ENCODE results near the gene MYO16.

MYO16 gene

GRCh38 chr13:109139346-109139745, 509.9 kb downstream of the MYO16 start:
- Histone ChIP-seq H3K36me3 (ENCODE audit: control insufficient read depth, low read length) (no peaks in the 10 kb centered on the region), H3K9me3 (ENCODE audit: control insufficient read depth, insufficient read depth, low read length) (peaks cover 5% of the 10 kb centered on the region; the same call in 1 of the 2 replicates), H3F3A (ENCODE audit: control insufficient read depth, insufficient read depth) (no peaks in the 10 kb centered on the region), H3K4me2 (ENCODE audit: low read length) (no peak overlapping the region), H3K79me2 (ENCODE audit: control insufficient read depth, low read length) (no peaks in the 10 kb centered on the region), H3K27ac (ENCODE audit: low read depth, low read length) (no peak overlapping the region), H3K27me3 (ENCODE audit: control insufficient read depth, low read length) (no peaks in the 10 kb centered on the region), H3K9me2 (replicated peaks; ENCODE audit: control insufficient read depth, low read length) (no peaks in the 10 kb centered on the region), H3K4me3 (ENCODE audit: low read length) (no peak overlapping the region), H4K20me1 (ENCODE audit: control insufficient read depth, insufficient read depth, low read depth, low read length) (no peaks in the 10 kb centered on the region), H3K4me1 (ENCODE audit: control insufficient read depth, low read length) (peaks cover 5% of the 10 kb centered on the region)
- TF ChIP-seq CTCF (IDR thresholded peaks at IDR 0.05; ENCODE audit: low read depth, low read length, poor library complexity, severe bottlenecking) = no peak
- no peak for TF ChIP-seq EZH2phosphoT487 (IDR thresholded peaks at IDR 0.05; ENCODE audit: borderline replicate concordance, low read length)

- Histone ChIP-seq H3K9me2 (replicated peaks; ENCODE audit: control insufficient read depth, low read length) (no peaks in the 10 kb centered on the region), H3K4me2 (ENCODE audit: low read length) (no peak overlapping the region), H3K9me3 (ENCODE audit: control insufficient read depth, insufficient read depth, low read length) (peaks cover 5% of the 10 kb centered on the region; the same call in 1 of the 2 replicates), H3F3A (ENCODE audit: control insufficient read depth, insufficient read depth) (no peaks in the 10 kb centered on the region), H3K4me1 (ENCODE audit: control insufficient read depth, low read length) (peaks cover 3% of the 10 kb centered on the region; the same call in 1 of the 2 replicates), H3K4me3 (ENCODE audit: low read length) (no peak overlapping the region), H3K27me3 (ENCODE audit: control insufficient read depth, low read length) (no peaks in the 10 kb centered on the region), H3K79me2 (ENCODE audit: control insufficient read depth, low read length) (no peaks in the 10 kb centered on the region), H3K36me3 (ENCODE audit: control insufficient read depth, low read length) (no peaks in the 10 kb centered on the region), H4K20me1 (ENCODE audit: control insufficient read depth, insufficient read depth, low read depth, low read length) (no peaks in the 10 kb centered on the region), H3K27ac (ENCODE audit: low read depth, low read length) (no peak overlapping the region)
- no peak for TF ChIP-seq EZH2phosphoT487 (IDR thresholded peaks at IDR 0.05; ENCODE audit: borderline replicate concordance, low read length)
- TF ChIP-seq CTCF (IDR thresholded peaks at IDR 0.05; ENCODE audit: low read depth, low read length, poor library complexity, severe bottlenecking) = no peak
These were observed 510.6 kb downstream of the MYO16 start for GRCh38 chr13:109140054-109140453.

GRCh38 chr13:109140479-109141349, 511.3 kb downstream of the MYO16 start:
- no peaks in the 10 kb centered on the region for H3K27me3 ChIP-seq (ENCODE audit: control insufficient read depth, low read length)
- no peaks in the 10 kb centered on the region for H3K9me2 ChIP-seq (replicated peaks; ENCODE audit: control insufficient read depth, low read length)
- H3F3A ChIP-seq (ENCODE audit: control insufficient read depth, insufficient read depth) = no peaks in the 10 kb centered on the region
- H3K4me2 ChIP-seq (ENCODE audit: low read length) = no peak overlapping the region
- no peaks in the 10 kb centered on the region for H4K20me1 ChIP-seq (ENCODE audit: control insufficient read depth, insufficient read depth, low read depth, low read length)
- TF ChIP-seq EZH2phosphoT487 (IDR thresholded peaks at IDR 0.05; ENCODE audit: borderline replicate concordance, low read length) (no peak), CTCF (IDR thresholded peaks at IDR 0.05; ENCODE audit: low read depth, low read length, poor library complexity, severe bottlenecking) (no peak)
- no peaks in the 10 kb centered on the region for H3K79me2 ChIP-seq (ENCODE audit: control insufficient read depth, low read length)
- no peaks in the 10 kb centered on the region; the same call in 1 of the 2 replicates for H3K4me1 ChIP-seq (ENCODE audit: control insufficient read depth, low read length)
- peaks cover 5% of the 10 kb centered on the region; the same call in 1 of the 2 replicates for H3K9me3 ChIP-seq (ENCODE audit: control insufficient read depth, insufficient read depth, low read length)
- no peak overlapping the region for H3K4me3 ChIP-seq (ENCODE audit: low read length)
- no peak overlapping the region for H3K27ac ChIP-seq (ENCODE audit: low read depth, low read length)
- H3K36me3 ChIP-seq (ENCODE audit: control insufficient read depth, low read length) = no peaks in the 10 kb centered on the region
